GM12878 (cell line): ENCODE results near the gene MCM3AP. TPM values are rescaled to one million over a fixed set of nuclear protein-coding genes. Genes with fewer than 3 reads are reported as not detected.

Experiments used
- ATAC-seq: fragments of 200-7000 bp; cut with Tn5 transposase; 3 replicates; pipeline ENCODE4 v1.9.1; 2020; ENCODE audit warnings: mild to moderate bottlenecking, moderate library complexity
- BruUV-seq: library from RNA; stranded (reverse); fragments of 400-500 nt; replicated peaks from 2 replicates; lab custom pipeline; 2021; lab: Mats Ljungman, UMichigan
- CTCF ChIA-PET: fragments of 300-600 bp; sonication (Branson Sonifier 250); formaldehyde crosslinking; extraction: SDS; loops from one replicate; lab custom pipeline; 2021; ENCODE audit warnings: inconsistent platforms; lab: Yijun Ruan, JAX
- POLR2A ChIA-PET: fragments of 350-600 bp; formaldehyde crosslinking; extraction: SDS; loops from one replicate; lab custom pipeline; 2021; ENCODE audit warnings: inconsistent platforms; lab: Charles Lee
- RAD21 ChIA-PET: fragments of 300-600 bp; sonication (Branson Sonifier 250); formaldehyde crosslinking; loops from one replicate; lab custom pipeline; 2023; ENCODE audit warnings: antibody characterized with exemption; ENCODE audit not compliant: unreplicated experiment; lab: Charles Lee
- SMC1A ChIA-PET: fragments of 300-600 bp; sonication (Branson Sonifier 250); formaldehyde crosslinking; loops from one replicate; lab custom pipeline; 2023; ENCODE audit not compliant: unreplicated experiment, uncharacterized antibody; lab: Charles Lee
- DNase-seq: peaks from one replicate; pipeline ENCODE4 v3.0.0-alpha.2; 2011; ENCODE audit warnings: low read depth, low spot score
- FAIRE-seq: peaks from 3 replicates; lab custom pipeline; 2011; peaks lifted over from hg19 to GRCh38; lab: Jason Lieb, UNC
- H2AFZ ChIP-seq: 2 replicates; pipeline ENCODE4 v1.6.0; 2011; ENCODE audit warnings: low read depth, low read length, control low read depth; ENCODE audit not compliant: control insufficient read depth
- H3K27ac ChIP-seq: 2 replicates; pipeline ENCODE4 v1.5.1; 2011; ENCODE audit warnings: control low read depth; ENCODE audit not compliant: control insufficient read depth, insufficient read depth
- H3K27me3 ChIP-seq, 2 experiments: replicated peaks in 1 of 2; 2 replicates each; pipeline versions ENCODE4 v1.6.0 to v1.6.1; 2011; ENCODE audit warnings: low read length in 1 of 2; ENCODE audit not compliant: control insufficient read depth in 2 of 2, insufficient read depth in 2 of 2
- H3K36me3 ChIP-seq, 2 experiments: 2 replicates each; pipeline ENCODE4 v1.5.1; 2011; ENCODE audit warnings: low read length in 1 of 2; ENCODE audit not compliant: control insufficient read depth in 2 of 2, insufficient read depth in 2 of 2
- H3K4me1 ChIP-seq: 2 replicates; pipeline ENCODE4 v1.6.1; 2011; ENCODE audit warnings: mild to moderate bottlenecking, low read length, moderate library complexity, mixed read lengths; ENCODE audit not compliant: control insufficient read depth, insufficient read depth
- H3K4me2 ChIP-seq: 2 replicates; pipeline ENCODE4 v1.6.0; 2011; ENCODE audit warnings: control low read depth; ENCODE audit not compliant: control insufficient read depth, insufficient read depth
- H3K4me3 ChIP-seq: fragments of 200-600 bp; sonication (generic); 2 replicates; pipeline ENCODE4 v1.5.1; 2016
- H3K79me2 ChIP-seq: 2 replicates; pipeline ENCODE4 v1.6.0; 2011; ENCODE audit warnings: low read length; ENCODE audit not compliant: control insufficient read depth, insufficient read depth
- H3K9ac ChIP-seq: 2 replicates; pipeline ENCODE4 v1.8.0; 2011; ENCODE audit warnings: low read length, control low read depth, mixed read lengths; ENCODE audit not compliant: control insufficient read depth, insufficient read depth
- H3K9me3 ChIP-seq: replicated peaks from 3 replicates; pipeline ENCODE4 v1.5.1; 2011; ENCODE audit warnings: mild to moderate bottlenecking, low read length; ENCODE audit not compliant: control insufficient read depth, insufficient read depth
- H4K20me1 ChIP-seq: 2 replicates; pipeline ENCODE4 v1.6.0; 2011; ENCODE audit not compliant: control insufficient read depth, insufficient read depth
- CEBPB ChIP-seq, 2 experiments: fragments of 150-350 bp in 1 of 2; IDR thresholded peaks; 2 replicates each; pipeline ENCODE4 v1.6.1; 2012 to 2014; ENCODE audit warnings: low read depth in 2 of 2, low read length in 2 of 2, borderline replicate concordance in 1 of 2, inconsistent platforms in 1 of 2
- E4F1 ChIP-seq: fragments of 450-650 bp; IDR thresholded peaks from 2 replicates; pipeline ENCODE4 v1.6.1; 2018; ENCODE audit warnings: borderline replicate concordance, mild to moderate bottlenecking; ENCODE audit not compliant: partially characterized antibody
- ETV6 ChIP-seq, 2 experiments: fragments of 450-650 bp in 1 of 2; IDR thresholded peaks in 1 of 2; conservative IDR thresholded peaks in 1 of 2; 2 replicates each; pipeline ENCODE4 v1.6.1; 2014; ENCODE audit warnings: antibody characterized with exemption in 1 of 2, borderline replicate concordance in 1 of 2, low read depth in 1 of 2, mild to moderate bottlenecking in 1 of 2, moderate library complexity in 1 of 2
- EZH2 ChIP-seq: IDR thresholded peaks from 2 replicates; pipeline ENCODE4 v1.6.1; 2012; ENCODE audit warnings: low read depth, mild to moderate bottlenecking, control low read depth, inconsistent platforms, low read length, borderline replicate concordance; ENCODE audit not compliant: control insufficient read depth
- FOXM1 ChIP-seq: IDR thresholded peaks from 2 replicates; pipeline ENCODE4 v1.6.1; 2012; ENCODE audit warnings: low read depth, mild to moderate bottlenecking, inconsistent platforms, low read length, moderate library complexity
- GATAD2B ChIP-seq: fragments of 450-650 bp; conservative IDR thresholded peaks from 2 replicates; pipeline ENCODE4 v1.6.1; 2017; ENCODE audit warnings: low read depth, mild to moderate bottlenecking, moderate library complexity
- HDAC6 ChIP-seq: fragments of 200-600 bp; sonication (generic); IDR thresholded peaks from one replicate; pipeline ENCODE4 v1.8.0; 2017; ENCODE audit warnings: antibody characterized with exemption; ENCODE audit not compliant: unreplicated experiment
- KLF5 ChIP-seq: fragments of 450-650 bp; IDR thresholded peaks from 2 replicates; pipeline ENCODE4 v1.6.1; 2014; ENCODE audit warnings: mild to moderate bottlenecking; ENCODE audit not compliant: partially characterized antibody
- MTA3 ChIP-seq: IDR thresholded peaks from 2 replicates; pipeline ENCODE4 v1.6.1; 2012; ENCODE audit warnings: low read length, inconsistent platforms, borderline replicate concordance
- MYC ChIP-seq: IDR thresholded peaks from 2 replicates; pipeline ENCODE4 v1.6.1; 2011; ENCODE audit warnings: mild to moderate bottlenecking, low read length, moderate library complexity, inconsistent platforms; ENCODE audit not compliant: insufficient read depth, insufficient replicate concordance, insufficient read length, severe bottlenecking
- NR2F1 ChIP-seq: fragments of 450-650 bp; conservative IDR thresholded peaks from 2 replicates; pipeline ENCODE4 v1.6.1; 2017; ENCODE audit warnings: mild to moderate bottlenecking
- RELB ChIP-seq: fragments of 450-650 bp; IDR thresholded peaks from 2 replicates; pipeline ENCODE4 v1.6.1; 2017; ENCODE audit warnings: low read depth, mild to moderate bottlenecking, moderate library complexity
- RFX5 ChIP-seq: IDR thresholded peaks from 2 replicates; pipeline ENCODE4 v1.6.1; 2011; ENCODE audit warnings: low read depth, low read length, improper control_type of control experiment
- SMAD1 ChIP-seq: fragments of 450-650 bp; IDR thresholded peaks from 2 replicates; pipeline ENCODE4 v1.6.1; 2018; ENCODE audit warnings: mild to moderate bottlenecking, low read depth; ENCODE audit not compliant: partially characterized antibody
- USF1 ChIP-seq: IDR thresholded peaks from 2 replicates; pipeline ENCODE4 v1.6.1; 2011; ENCODE audit warnings: borderline replicate concordance, low read depth, mild to moderate bottlenecking, moderate library complexity, mixed read lengths, low read length; ENCODE audit not compliant: insufficient read depth; ENCODE audit errors: extremely low read length
- WGBS: methylation state at CpG from one replicate; pipeline ENCODE4 v1.1.6; 2016; ENCODE audit warnings: low lambda C conversion rate; ENCODE audit not compliant: insufficient replicate concordance, insufficient coverage; ENCODE audit errors: missing lambda C conversion rate; 5-methylcytosine and 5-hydroxymethylcytosine counted together
- in situ Hi-C: fragments of 300-500 bp; cut with MboI; formaldehyde crosslinking; loops from 9 replicates; pipeline ENCODE4 v1.14.3; 2018; ENCODE audit warnings: mixed read lengths
- intact Hi-C: fragments of 100-400 bp; cut with micrococcal nuclease; formaldehyde crosslinking; loops from one replicate; pipeline ENCODE4 v1.14.2; 2022; ENCODE audit not compliant: unreplicated experiment
- polyA plus RNA-seq, 11 experiments: library from polyadenylated mRNA; depleted of rRNA in 4 of 11; unstranded in 6 of 11; stranded (reverse) in 5 of 11; fragments of >200 nt; fragmentation: Nextera tagmentation in 4 of 11; fragmentation: Illumina TruSeq in 1 of 11; extraction: Ambion mirVana in 4 of 11; extraction: Trizol in 1 of 11; gene quantifications; 1 replicate in 1 of 11; 2 replicates in 10 of 11; pipeline versions ENCODE4 v1.2.1 to v1.2.3, GENCODE V29; 2011 to 2016; ENCODE audit warnings: inconsistent platforms in 2 of 11, missing spikeins in 2 of 11, low read depth in 1 of 11
- total RNA-seq, 4 experiments: library from RNA; depleted of rRNA in 3 of 4; stranded (reverse); fragments of >200 nt in 3 of 4; fragmentation: Illumina TruSeq in 1 of 4; extraction: Trizol in 1 of 4; gene quantifications; 2 replicates each; pipeline versions ENCODE4 v1.2.1 to v1.2.3, GENCODE V29; 2013 to 2021

Gene MCM3AP
- total and polyA plus RNA-seq, 10 of the 15 experiments (the other 5 are each of a cell fraction or from before 2014, with no cell fraction given): 6.1 to 95.7 (median 47.0) TPM

GRCh38 chr21:46255166-46255565 lies 30.2 kb downstream of the MCM3AP start:
- Histone ChIP-seq H3K9me3 (no peaks in the 10 kb centered on the region; the same call in 2 of the 3 replicates), H3K36me3 (peaks cover 38 to 47% of the 10 kb centered on the region in 2 experiments), H3K9ac (no peak overlapping the region)
- in situ Hi-C loops: no loop called here
- ChIA-PET RAD21 (interaction anchor here (2.5 to 3.5 kb wide), 2 partner anchors 27 to 31 kb away, joined by 8 to 19 read pairs; partner anchors contain the start of genes LSS, MCM3AP and YBEY), POLR2A (no interaction called here)
- intact Hi-C loops: loop anchor here (2.0 kb wide), 1 partner anchor 30 kb away; the partner anchor contains the start of gene MCM3AP
- TF ChIP-seq MYC: no peak
- TF ChIP-seq E4F1: no peak
- no peak for TF ChIP-seq USF1
- TF ChIP-seq RFX5: no peak
- TF ChIP-seq HDAC6: no peak
- no peak for TF ChIP-seq ETV6 (conservative IDR thresholded peaks at IDR 0.05 in 1 of 2, IDR thresholded peaks at IDR 0.05 in 1 of 2; ENCODE audit: borderline replicate concordance in 1 of 2, low read depth in 1 of 2)
- no peak for TF ChIP-seq KLF5
- no peak for TF ChIP-seq EZH2
- no peak for TF ChIP-seq SMAD1
- no peak for TF ChIP-seq FOXM1
- TF ChIP-seq NR2F1: no peak
- TF ChIP-seq GATAD2B: no peak
- TF ChIP-seq CEBPB (IDR thresholded peaks at IDR 0.05; ENCODE audit: borderline replicate concordance in 1 of 2, low read depth in 2 of 2, low read length in 2 of 2): no peak
- no peak for TF ChIP-seq RELB
- TF ChIP-seq MTA3: no peak
- TF ChIP-seq, all 136 proteins: peak for 0
- ChIA-PET SMC1A (interaction anchor here (0.9 to 1.4 kb wide), 2 partner anchors 19 to 21 kb away, joined by 3 to 4 read pairs; no protein-coding TSS in a partner anchor), CTCF (interaction anchor here (1.6 to 6.3 kb wide), 2 partner anchors 25 to 30 kb away, joined by 3 to 59 read pairs; partner anchors contain the start of gene LSS)
- H3K4me3 ChIP-seq: no peak overlapping the region
- no peaks in the 10 kb centered on the region for H3K27me3 ChIP-seq
- FAIRE-seq (no peak), ATAC-seq (no peak), DNase-seq (no peak)
- H4K20me1 ChIP-seq: no peaks in the 10 kb centered on the region
- H3K4me1 ChIP-seq: peaks cover 14% of the 10 kb centered on the region
- no peak overlapping the region for H3K4me2 ChIP-seq
- H3K27ac ChIP-seq: peak overlapping the region; percentile 55; the same call in 1 of the 2 replicates
- H2AFZ ChIP-seq: no peak overlapping the region
- WGBS: 94% methylated on average over 11 of the region's 11 CpGs
- no TSS peak for BruUV-seq
- H3K79me2 ChIP-seq: no peaks in the 10 kb centered on the region
